Tibial nerve (tissue), 4 donors: Measurements from ENCODE around the gene NRXN3.

Experiments used
- EP300 ChIP-seq, 2 donors: sonication (generic); formaldehyde crosslinking; IDR thresholded peaks; one replicate each; pipeline ENCODE4 v1.6.1; 2017; ENCODE audit warnings: antibody characterized with exemption in 2 of 2, mild to moderate bottlenecking in 1 of 2
- POLR2A ChIP-seq, 2 donors: fragments of 450-650 bp; IDR thresholded peaks; one replicate each; pipeline ENCODE4 v1.6.1; 2017; ENCODE audit warnings: antibody characterized with exemption in 2 of 2, mild to moderate bottlenecking in 2 of 2, moderate library complexity in 2 of 2
- TF ChIP-seq, protein P1 (sequence below), 5 experiments: fragments of 200-600 bp in 3 of 5; fragments of 450-650 bp in 2 of 5; sonication (generic) in 3 of 5; IDR thresholded peaks; one replicate each; pipeline ENCODE4 v1.5.1; 2016 to 2019; ENCODE audit warnings: antibody characterized with exemption in 5 of 5, mild to moderate bottlenecking in 3 of 5, moderate library complexity in 2 of 5

DNA sequence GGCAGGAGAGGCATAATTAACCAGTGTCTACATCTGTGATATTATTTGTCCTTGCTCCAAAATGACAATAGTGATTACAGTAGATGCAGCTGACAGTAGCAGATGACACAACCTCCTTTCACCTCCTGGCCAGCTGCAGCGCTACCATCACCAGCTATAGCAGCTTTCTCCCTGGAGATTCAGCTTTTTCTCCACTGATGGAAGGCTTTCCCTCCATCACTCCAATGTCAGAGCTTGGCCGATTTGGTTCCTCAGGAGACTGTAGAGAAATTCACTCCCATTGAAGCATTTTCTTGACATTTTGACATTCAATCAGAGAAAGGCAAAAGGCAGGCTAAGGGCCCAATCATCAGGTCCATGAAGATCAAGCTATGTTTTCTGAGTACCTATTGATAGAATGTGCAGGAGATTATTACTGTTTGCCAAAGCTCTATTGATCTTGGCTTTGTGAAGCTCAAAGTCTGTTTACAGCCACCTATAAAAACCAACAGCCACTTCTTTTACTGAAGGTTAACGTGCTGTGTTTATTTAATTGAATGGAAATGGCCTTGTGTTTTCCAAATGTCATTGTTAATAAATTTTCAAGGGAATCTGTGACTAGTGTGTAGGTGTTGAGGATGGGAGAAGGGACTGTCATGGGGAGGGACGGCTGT is 1256.1 kb downstream of the NRXN3 start:
- TF ChIP-seq, protein P1, sequence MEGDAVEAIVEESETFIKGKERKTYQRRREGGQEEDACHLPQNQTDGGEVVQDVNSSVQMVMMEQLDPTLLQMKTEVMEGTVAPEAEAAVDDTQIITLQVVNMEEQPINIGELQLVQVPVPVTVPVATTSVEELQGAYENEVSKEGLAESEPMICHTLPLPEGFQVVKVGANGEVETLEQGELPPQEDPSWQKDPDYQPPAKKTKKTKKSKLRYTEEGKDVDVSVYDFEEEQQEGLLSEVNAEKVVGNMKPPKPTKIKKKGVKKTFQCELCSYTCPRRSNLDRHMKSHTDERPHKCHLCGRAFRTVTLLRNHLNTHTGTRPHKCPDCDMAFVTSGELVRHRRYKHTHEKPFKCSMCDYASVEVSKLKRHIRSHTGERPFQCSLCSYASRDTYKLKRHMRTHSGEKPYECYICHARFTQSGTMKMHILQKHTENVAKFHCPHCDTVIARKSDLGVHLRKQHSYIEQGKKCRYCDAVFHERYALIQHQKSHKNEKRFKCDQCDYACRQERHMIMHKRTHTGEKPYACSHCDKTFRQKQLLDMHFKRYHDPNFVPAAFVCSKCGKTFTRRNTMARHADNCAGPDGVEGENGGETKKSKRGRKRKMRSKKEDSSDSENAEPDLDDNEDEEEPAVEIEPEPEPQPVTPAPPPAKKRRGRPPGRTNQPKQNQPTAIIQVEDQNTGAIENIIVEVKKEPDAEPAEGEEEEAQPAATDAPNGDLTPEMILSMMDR (IDR thresholded peaks at IDR 0.05) = no peak
- TF ChIP-seq POLR2A (IDR thresholded peaks at IDR 0.05) (no peak), EP300 (IDR thresholded peaks at IDR 0.05) (no peak)
